ENCODE results near the gene NPPC.

DNA sequence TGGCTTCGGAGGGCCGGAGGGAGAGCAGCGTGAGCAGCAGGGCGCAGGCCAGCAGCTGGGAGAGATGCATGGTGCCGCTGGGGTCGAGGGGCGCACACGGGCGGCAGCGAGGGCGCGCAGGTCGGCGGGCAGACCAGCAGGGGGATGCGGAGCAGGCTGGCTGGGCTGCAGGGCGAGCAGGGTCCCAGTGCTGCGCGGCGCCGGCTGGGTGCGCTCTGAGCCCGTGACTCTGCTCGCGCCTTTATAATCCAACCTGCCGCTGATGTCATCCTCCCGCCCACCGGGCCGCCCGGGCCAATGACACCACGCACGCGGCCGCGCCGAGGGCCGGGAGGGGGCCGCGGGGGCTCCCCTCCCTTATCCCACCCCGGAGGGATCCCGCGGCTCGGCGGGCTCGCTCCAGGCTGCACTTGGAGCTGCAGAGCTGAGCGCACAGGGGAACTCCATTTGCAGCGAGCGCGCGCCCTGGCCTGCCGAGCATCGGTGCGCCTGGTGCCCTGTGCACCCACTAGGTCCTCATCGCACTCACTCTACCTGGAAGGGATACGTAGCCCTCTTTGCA, at the start of gene NPPC:
- peak; percentile 58 for TF ChIP-seq CTCF (IDR thresholded peaks at IDR 0.05; ENCODE audit: low read length)
- TF ChIP-seq EZH2 (IDR thresholded peaks at IDR 0.05; ENCODE audit: borderline replicate concordance, low read length): no peak

Measured in OCI-LY1 (cell line).